Suprapubic skin (tissue), 4 donors: ENCODE results near the gene FOXP4. TPM values are rescaled to one million over a fixed set of nuclear protein-coding genes. Genes with fewer than 3 reads are reported as not detected.
A peak's percentile ranks its signal among the peaks of the same experiment; 100 is the strongest.
"Not testable (repeated sequence)": the region's sequence is repeated elsewhere in the genome, so short reads cannot be mapped to it uniquely, and the experiment has no call there.

Experiments used
- DNase-seq, 2 donors: peaks; one replicate each; pipeline ENCODE4 v3.0.0-alpha.2; 2019; ENCODE audit warnings: low spot score in 2 of 2
- H3K27ac ChIP-seq: fragments of 200-600 bp; sonication (generic); one replicate; pipeline ENCODE4 v1.5.1; 2019
- H3K27me3 ChIP-seq: fragments of 200-600 bp; sonication (generic); one replicate; pipeline ENCODE4 v1.5.1; 2019
- H3K36me3 ChIP-seq: fragments of 200-600 bp; sonication (generic); one replicate; pipeline ENCODE4 v1.5.1; 2019
- H3K4me1 ChIP-seq: fragments of 200-600 bp; sonication (generic); one replicate; pipeline ENCODE4 v1.5.1; 2019
- H3K4me3 ChIP-seq: fragments of 200-600 bp; sonication (generic); one replicate; pipeline ENCODE4 v1.5.1; 2019; ENCODE audit warnings: mild to moderate bottlenecking
- H3K9me3 ChIP-seq: fragments of 200-600 bp; sonication (generic); one replicate; pipeline ENCODE4 v1.5.1; 2019
- CTCF ChIP-seq, 2 donors: fragments of 200-600 bp in 1 of 2; fragments of 450-650 bp in 1 of 2; sonication (generic) in 1 of 2; IDR thresholded peaks; one replicate each; pipeline ENCODE4 v1.5.1; 2016 to 2019; ENCODE audit warnings: antibody characterized with exemption in 2 of 2, mild to moderate bottlenecking in 1 of 2, moderate library complexity in 1 of 2
- EP300 ChIP-seq: sonication (generic); formaldehyde crosslinking; IDR thresholded peaks from one replicate; pipeline ENCODE4 v1.6.1; 2017; ENCODE audit warnings: antibody characterized with exemption
- POLR2A ChIP-seq, 2 donors: fragments of 450-650 bp; IDR thresholded peaks; one replicate each; pipeline ENCODE4 v1.6.1; 2017; ENCODE audit warnings: antibody characterized with exemption in 2 of 2, mild to moderate bottlenecking in 2 of 2, moderate library complexity in 2 of 2
- POLR2AphosphoS5 ChIP-seq, 3 donors: sonication (generic); formaldehyde crosslinking; IDR thresholded peaks; one replicate each; pipeline ENCODE4 v1.6.1; 2017; ENCODE audit warnings: antibody characterized with exemption in 3 of 3
- WGBS: methylation state at CpG from one replicate; pipeline ENCODE4 v1.1.5; 2018; 5-methylcytosine and 5-hydroxymethylcytosine counted together
- total RNA-seq, 4 donors: library from RNA; depleted of rRNA; stranded (reverse); fragments of >200 nt; gene quantifications; one replicate each; pipeline ENCODE4 v1.1.0, GENCODE V29; 2016

FOXP4 gene
- total RNA-seq, 4 donors from 2014 or later = 8.1 to 12.1 (median 10.4) TPM

- DNase-seq = peak in 1 of 2 donors; percentile 19
- H3K4me1 ChIP-seq = no peaks in the 10 kb centered on the region
- WGBS = 80% methylated on average over 2 of the region's 2 CpGs
These were observed 68.5 kb downstream of the FOXP4 start for GRCh38 chr6:41614715-41615114.

GRCh38 chr6:41615311-41615710 lies 69.1 kb downstream of the FOXP4 start:
- Histone ChIP-seq H3K4me1 (no peaks in the 10 kb centered on the region), H3K9me3 (no peaks in the 10 kb centered on the region), H3K36me3 (no peaks in the 10 kb centered on the region), H3K27ac (no peak overlapping the region), H3K4me3 (no peak overlapping the region), H3K27me3 (no peaks in the 10 kb centered on the region)
- DNase-seq = peak in 1 of 2 donors; percentile 35
- no peak for TF ChIP-seq EP300
- no peak for TF ChIP-seq POLR2AphosphoS5 (IDR thresholded peaks at IDR 0.05)
- TF ChIP-seq CTCF (IDR thresholded peaks at IDR 0.05) = no peak
- TF ChIP-seq POLR2A (IDR thresholded peaks at IDR 0.05) = no peak
- 75% methylated on average over 7 of the region's 7 CpGs for WGBS

More at GRCh38 chr6:41614715-41615114, 68.5 kb downstream of the FOXP4 start:
- TF ChIP-seq EP300 (no peak), POLR2A (IDR thresholded peaks at IDR 0.05) (no peak), POLR2AphosphoS5 (IDR thresholded peaks at IDR 0.05) (no peak), CTCF (IDR thresholded peaks at IDR 0.05) (no peak)
- Histone ChIP-seq H3K9me3 (no peaks in the 10 kb centered on the region), H3K27me3 (no peaks in the 10 kb centered on the region), H3K4me3 (no peak overlapping the region), H3K36me3 (no peaks in the 10 kb centered on the region), H3K27ac (no peak overlapping the region)

DNA sequence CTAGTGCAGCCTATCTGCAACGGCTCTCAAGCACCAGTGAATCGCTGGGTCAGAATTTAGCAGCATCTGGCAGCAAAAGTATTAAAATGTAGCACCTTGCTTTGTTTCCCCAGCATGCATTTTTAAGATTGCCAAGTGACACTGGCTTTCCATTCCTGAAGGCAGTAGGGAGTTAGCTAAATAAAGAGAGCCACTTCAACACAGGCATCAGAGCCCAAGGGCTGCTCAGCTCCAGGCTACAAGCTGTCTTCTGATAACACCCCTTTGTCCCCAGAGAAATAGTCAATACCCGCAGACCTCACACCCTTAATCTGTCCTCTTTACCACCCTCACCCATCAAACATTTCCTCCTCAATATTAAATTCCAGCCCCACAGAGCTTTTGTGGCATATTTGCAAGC lies 72.4 kb downstream of the FOXP4 start:
- WGBS = 83% methylated on average over 3 of the region's 3 CpGs
- peaks cover 11% of the 10 kb centered on the region for H3K4me1 ChIP-seq
- H3K9me3 ChIP-seq = no peaks in the 10 kb centered on the region
- no peak for TF ChIP-seq POLR2AphosphoS5 (IDR thresholded peaks at IDR 0.05)
- TF ChIP-seq EP300 = no peak
- TF ChIP-seq POLR2A (IDR thresholded peaks at IDR 0.05) = no peak
- no peak for TF ChIP-seq CTCF (IDR thresholded peaks at IDR 0.05)
- no peak overlapping the region for H3K27ac ChIP-seq
- peak in 1 of 2 donors; percentile 2 for DNase-seq
- H3K36me3 ChIP-seq = no peaks in the 10 kb centered on the region
- no peaks in the 10 kb centered on the region for H3K27me3 ChIP-seq
- no peak overlapping the region for H3K4me3 ChIP-seq

DNA sequence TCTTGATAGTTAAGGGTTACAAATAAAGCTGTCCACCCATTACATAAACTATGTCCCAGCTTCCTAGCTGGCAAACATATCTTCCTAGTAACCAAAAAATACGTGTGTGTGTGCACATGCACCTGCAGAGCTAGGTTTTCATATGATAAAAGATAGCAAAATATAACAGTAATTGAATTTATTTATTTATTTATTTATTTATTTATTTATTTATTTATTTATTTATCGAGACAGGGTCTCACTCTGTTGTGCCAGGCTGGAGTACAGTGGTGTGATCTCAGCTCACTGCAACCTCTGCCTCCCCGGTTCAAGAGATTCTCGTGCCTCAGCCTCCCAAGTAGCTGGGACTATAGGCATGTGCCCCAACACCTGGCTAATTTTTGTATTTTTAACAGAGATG lies 73.0 kb downstream of the FOXP4 start:
- H3K9me3 ChIP-seq, H3K4me3 ChIP-seq, H3K27me3 ChIP-seq, H3K36me3 ChIP-seq, H3K27ac ChIP-seq: not testable (repeated sequence)
- 75% methylated on average over 4 of the region's 4 CpGs for WGBS
- peaks cover 11% of the 10 kb centered on the region for H3K4me1 ChIP-seq
- peak in 1 of 2 donors; percentile 5 for DNase-seq

- no peaks in the 10 kb centered on the region for H3K36me3 ChIP-seq
- H3K9me3 ChIP-seq = no peaks in the 10 kb centered on the region
- H3K4me3 ChIP-seq = no peak overlapping the region
- TF ChIP-seq POLR2A (IDR thresholded peaks at IDR 0.05) (no peak), POLR2AphosphoS5 (IDR thresholded peaks at IDR 0.05) (no peak), CTCF (IDR thresholded peaks at IDR 0.05) (no peak), EP300 (no peak)
- no peak for DNase-seq
- H3K4me1 ChIP-seq = peaks cover 29% of the 10 kb centered on the region
- no peak overlapping the region for H3K27ac ChIP-seq
- H3K27me3 ChIP-seq = no peaks in the 10 kb centered on the region
These were observed 75.2 kb downstream of the FOXP4 start for GRCh38 chr6:41621367-41621766.

- no peak for DNase-seq
- peaks cover 32% of the 10 kb centered on the region for H3K4me1 ChIP-seq
- no peaks in the 10 kb centered on the region for H3K36me3 ChIP-seq
- H3K9me3 ChIP-seq = no peaks in the 10 kb centered on the region
- 51% methylated on average over 2 of the region's 2 CpGs for WGBS
- H3K27ac ChIP-seq = no peak overlapping the region
- no peaks in the 10 kb centered on the region for H3K27me3 ChIP-seq
- TF ChIP-seq EP300 (no peak), POLR2A (IDR thresholded peaks at IDR 0.05) (no peak), POLR2AphosphoS5 (IDR thresholded peaks at IDR 0.05) (no peak), CTCF (IDR thresholded peaks at IDR 0.05) (no peak)
- H3K4me3 ChIP-seq = no peak overlapping the region
These were observed 75.6 kb downstream of the FOXP4 start for GRCh38 chr6:41621802-41622201.
